Measurements from ENCODE around the gene STEAP4. TPM values are rescaled to one million over a fixed set of nuclear protein-coding genes. Genes with fewer than 3 reads are reported as not detected.
A peak's percentile ranks its signal among the peaks of the same experiment; 100 is the strongest.

The STEAP4 gene
- total and polyA plus RNA-seq, 8 donors, result 3.3 to 149 (median 14.6) TPM

GRCh38 chr7:88322151-88322550 is 15.5 kb upstream of the STEAP4 start:
- peak overlapping the region in 1 of 2 donors; percentile 72 for H3K27ac ChIP-seq
- peaks cover 0 to 35% of the 10 kb centered on the region in 2 donors for H3K4me1 ChIP-seq
- H3K4me3 ChIP-seq, result no peak overlapping the region
- ATAC-seq (peak; percentile 48), DNase-seq (no peak)
- intact Hi-C loops (cut with DNase I), result no loop called here
- no peaks in the 10 kb centered on the region for H3K9me3 ChIP-seq
- no peaks in the 10 kb centered on the region for H3K36me3 ChIP-seq
- no peak for TF ChIP-seq CTCF (IDR thresholded peaks at IDR 0.05)
- no peaks in the 10 kb centered on the region for H3K27me3 ChIP-seq

DNA sequence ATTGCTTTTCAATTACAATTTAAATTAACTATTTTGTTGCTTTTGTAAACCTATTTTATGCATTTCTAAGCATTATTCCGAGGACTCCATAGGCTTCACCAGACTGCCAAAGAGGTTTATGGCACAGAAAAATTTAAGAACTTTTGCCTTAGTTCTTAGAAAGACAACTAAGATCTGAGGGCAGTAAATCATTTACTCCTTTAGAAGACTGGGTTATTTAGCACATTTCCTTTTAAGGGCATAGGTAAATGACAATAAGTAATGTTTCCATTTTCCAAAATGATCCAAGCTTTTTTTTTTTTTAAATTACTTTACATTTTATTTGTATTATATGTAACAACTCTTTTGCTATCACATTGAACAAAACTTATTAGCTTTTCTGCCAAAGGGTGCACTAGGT is 15.0 kb upstream of the STEAP4 start:
- no peak for TF ChIP-seq CTCF (IDR thresholded peaks at IDR 0.05)
- no peak for DNase-seq
- H3K27me3 ChIP-seq, result no peaks in the 10 kb centered on the region
- H3K36me3 ChIP-seq, result no peaks in the 10 kb centered on the region
- H3K27ac ChIP-seq, result peak overlapping the region in 1 of 2 donors; percentile 72
- ATAC-seq, result no peak
- no peak overlapping the region for H3K4me3 ChIP-seq
- H3K4me1 ChIP-seq, result peaks cover 0 to 40% of the 10 kb centered on the region in 2 donors
- intact Hi-C loops (cut with DNase I), result no loop called here
- H3K9me3 ChIP-seq, result no peaks in the 10 kb centered on the region

DNA sequence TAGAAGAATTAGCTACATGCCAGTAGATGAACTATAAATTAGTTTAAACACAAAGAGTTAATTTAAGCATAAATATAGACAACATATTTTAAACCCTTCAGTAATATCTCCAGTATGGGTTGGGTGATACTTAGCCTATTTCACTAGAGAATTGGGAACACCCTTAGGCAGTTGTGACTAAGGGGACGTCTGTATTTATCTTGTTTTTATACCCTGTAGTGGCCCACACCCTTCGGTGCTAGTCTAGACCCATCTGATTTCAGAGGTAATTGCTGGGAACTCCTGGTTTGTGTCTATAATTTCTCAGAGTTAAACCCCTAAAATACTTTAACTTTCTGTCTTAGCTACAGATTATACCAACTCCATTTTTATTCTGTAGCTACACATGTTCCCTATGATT is 11.5 kb upstream of the STEAP4 start:
- no peaks in the 10 kb centered on the region for H3K27me3 ChIP-seq
- no peak for TF ChIP-seq CTCF (IDR thresholded peaks at IDR 0.05)
- H3K27ac ChIP-seq, result no peak overlapping the region
- peaks cover 0 to 72% of the 10 kb centered on the region in 2 donors for H3K4me1 ChIP-seq
- DNase-seq (no peak), ATAC-seq (peak; percentile 13)
- intact Hi-C loops (cut with DNase I), result no loop called here
- H3K4me3 ChIP-seq, result no peak overlapping the region
- no peaks in the 10 kb centered on the region for H3K36me3 ChIP-seq
- no peaks in the 10 kb centered on the region for H3K9me3 ChIP-seq

DNA sequence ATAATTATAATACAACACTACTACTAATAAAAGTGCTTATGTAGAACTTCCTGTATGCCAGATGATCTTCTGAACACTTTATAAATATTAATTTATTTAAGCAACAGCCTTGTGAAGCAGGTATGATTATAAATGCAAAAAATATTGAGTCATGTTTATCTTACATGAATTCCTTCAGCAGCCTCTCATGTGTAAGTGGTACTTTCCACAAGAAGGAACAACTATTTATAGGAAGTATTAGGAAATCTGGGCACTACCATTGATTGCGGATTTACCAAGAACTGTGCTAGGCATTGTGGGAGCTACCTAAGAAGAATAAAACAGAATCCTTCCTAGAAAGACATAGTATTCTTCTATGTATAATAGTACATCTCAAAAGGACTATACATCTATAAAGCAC is 10.7 kb upstream of the STEAP4 start:
- Histone ChIP-seq H3K27ac (peak overlapping the region; percentile 23 to 34), H3K4me1 (peaks cover 0 to 72% of the 10 kb centered on the region in 2 donors), H3K36me3 (no peaks in the 10 kb centered on the region), H3K4me3 (no peak overlapping the region), H3K9me3 (no peaks in the 10 kb centered on the region), H3K27me3 (no peaks in the 10 kb centered on the region)
- intact Hi-C loops (cut with DNase I), result no loop called here
- peak in 1 of 4 donors; percentile 20 for DNase-seq
- TF ChIP-seq CTCF (IDR thresholded peaks at IDR 0.05), result no peak
- peak; percentile 79 for ATAC-seq

DNA sequence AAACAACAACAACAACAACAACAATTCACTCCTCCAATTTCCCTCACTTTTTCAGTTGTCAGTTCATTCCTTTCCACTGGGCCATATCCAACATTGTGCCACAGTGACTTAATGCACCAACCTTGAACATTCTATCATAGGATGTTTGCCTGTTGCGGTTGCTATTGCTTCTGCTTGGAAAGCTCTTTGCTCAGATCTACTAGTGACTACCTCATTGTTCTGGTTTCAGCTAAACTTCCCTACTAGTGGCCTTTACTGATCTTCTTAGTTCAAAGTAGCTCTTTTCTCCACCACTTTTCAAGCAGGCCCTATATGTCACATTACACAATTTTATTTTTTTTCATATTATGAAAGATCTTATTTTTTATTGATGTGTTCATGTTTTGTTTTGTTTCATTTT is 9.8 kb upstream of the STEAP4 start:
- Histone ChIP-seq H3K36me3 (no peaks in the 10 kb centered on the region), H3K4me1 (peaks cover 4 to 72% of the 10 kb centered on the region in 2 donors), H3K27me3 (no peaks in the 10 kb centered on the region), H3K27ac (peak overlapping the region in 1 of 2 donors; percentile 34), H3K9me3 (no peaks in the 10 kb centered on the region), H3K4me3 (no peak overlapping the region)
- intact Hi-C loops (cut with DNase I), result no loop called here
- no peak for TF ChIP-seq CTCF (IDR thresholded peaks at IDR 0.05)
- ATAC-seq (no peak), DNase-seq (no peak)

All from left lung (tissue), 10 donors.